H1 (cell line): ENCODE results near the gene DHDH.

ENCODE experiments used
- EZH2 ChIP-seq: fragments of 200-600 bp; sonication (generic); IDR thresholded peaks from 2 replicates; pipeline ENCODE4 v1.7.1; 2012; ENCODE audit warnings: low read depth, mild to moderate bottlenecking, moderate library complexity, low read length, inconsistent platforms; ENCODE audit not compliant: severe bottlenecking
- MAFK ChIP-seq: IDR thresholded peaks from 2 replicates; pipeline ENCODE4 v1.6.1; 2012; ENCODE audit warnings: low read depth, mild to moderate bottlenecking, improper control_type of control experiment, low read length
- PHF8 ChIP-seq: fragments of 200-600 bp; sonication (generic); conservative IDR thresholded peaks from 2 replicates; pipeline ENCODE4 v1.7.1; 2012; ENCODE audit warnings: low read depth, mild to moderate bottlenecking, inconsistent platforms, low read length, moderate library complexity
- POLR2AphosphoS5 ChIP-seq: IDR thresholded peaks from 2 replicates; pipeline ENCODE4 v1.6.1; 2011; ENCODE audit warnings: low read depth, low read length
- RAD21 ChIP-seq, 2 experiments: IDR thresholded peaks in 1 of 2; conservative IDR thresholded peaks in 1 of 2; 2 replicates each; pipeline ENCODE4 v1.6.1; 2011; ENCODE audit warnings: low read depth in 2 of 2, low read length in 2 of 2, improper control_type of control experiment in 1 of 2, inconsistent platforms in 1 of 2, mild to moderate bottlenecking in 1 of 2, moderate library complexity in 1 of 2
- SUZ12 ChIP-seq: fragments of 200-600 bp; sonication (generic); IDR thresholded peaks from 2 replicates; pipeline ENCODE4 v1.6.1; 2012; ENCODE audit warnings: mild to moderate bottlenecking, inconsistent platforms, low read length, moderate library complexity, mixed read lengths
- TEAD4 ChIP-seq: IDR thresholded peaks from 2 replicates; pipeline ENCODE4 v1.6.1; 2012; ENCODE audit warnings: low read depth, low read length, inconsistent platforms, mixed read lengths
- TF ChIP-seq, protein P1 (sequence below), 3 experiments: IDR thresholded peaks; 1 replicate in 2 of 3; 2 replicates in 1 of 3; pipeline versions ENCODE4 v1.5.1 to v1.6.1; 2011; ENCODE audit warnings: low read length in 3 of 3, mild to moderate bottlenecking in 3 of 3, inconsistent platforms in 2 of 3, low read depth in 1 of 3, moderate library complexity in 1 of 3; ENCODE audit not compliant: insufficient read depth in 1 of 3; ENCODE audit errors: control extremely low read depth in 1 of 3
- TF ChIP-seq, protein P2 (sequence below): IDR thresholded peaks from 2 replicates; pipeline ENCODE4 v1.6.1; 2011; ENCODE audit warnings: low read length, improper control_type of control experiment

DNA sequence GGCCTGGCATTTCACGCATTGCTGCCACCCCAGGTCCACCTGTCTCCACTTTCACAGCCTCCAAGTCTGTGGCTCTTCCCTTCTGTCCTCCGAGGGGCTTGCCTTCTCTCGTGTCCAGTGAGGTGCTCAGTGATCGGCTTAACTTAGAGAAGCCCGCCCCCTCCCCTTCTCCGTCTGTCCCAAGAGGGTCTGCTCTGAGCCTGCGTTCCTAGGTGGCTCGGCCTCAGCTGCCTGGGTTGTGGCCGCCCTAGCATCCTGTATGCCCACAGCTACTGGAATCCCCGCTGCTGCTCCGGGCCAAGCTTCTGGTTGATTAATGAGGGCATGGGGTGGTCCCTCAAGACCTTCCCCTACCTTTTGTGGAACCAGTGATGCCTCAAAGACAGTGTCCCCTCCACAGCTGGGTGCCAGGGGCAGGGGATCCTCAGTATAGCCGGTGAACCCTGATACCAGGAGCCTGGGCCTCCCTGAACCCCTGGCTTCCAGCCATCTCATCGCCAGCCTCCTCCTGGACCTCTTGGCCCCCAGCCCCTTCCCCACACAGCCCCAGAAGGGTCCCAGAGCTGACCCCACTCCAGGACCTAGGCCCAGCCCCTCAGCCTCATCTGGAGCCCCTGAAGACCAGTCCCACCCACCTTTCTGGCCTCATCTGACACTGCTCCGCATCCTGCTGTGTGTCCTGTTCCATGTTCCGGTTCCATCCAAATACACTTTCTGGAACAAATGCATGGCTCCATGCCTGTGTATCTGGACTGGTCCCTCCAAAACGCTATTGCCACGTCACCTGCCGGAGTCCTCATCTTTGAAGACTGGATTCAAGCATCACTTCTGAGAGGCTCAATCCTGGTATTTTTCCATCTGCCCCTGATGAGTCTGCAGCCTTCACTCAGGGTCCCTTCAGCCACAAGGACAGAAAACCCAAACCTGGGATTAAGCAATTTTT lies 10.7 kb upstream of the DHDH start:
- TF ChIP-seq SUZ12 (no peak), MAFK (no peak), EZH2 (no peak), PHF8 (no peak), TEAD4 (no peak), RAD21 (IDR thresholded peaks at IDR 0.05 in 1 of 2, conservative IDR thresholded peaks at IDR 0.05 in 1 of 2; ENCODE audit: low read depth in 2 of 2, low read length in 2 of 2) (no peak), POLR2AphosphoS5 (no peak)
- TF ChIP-seq, protein P1, sequence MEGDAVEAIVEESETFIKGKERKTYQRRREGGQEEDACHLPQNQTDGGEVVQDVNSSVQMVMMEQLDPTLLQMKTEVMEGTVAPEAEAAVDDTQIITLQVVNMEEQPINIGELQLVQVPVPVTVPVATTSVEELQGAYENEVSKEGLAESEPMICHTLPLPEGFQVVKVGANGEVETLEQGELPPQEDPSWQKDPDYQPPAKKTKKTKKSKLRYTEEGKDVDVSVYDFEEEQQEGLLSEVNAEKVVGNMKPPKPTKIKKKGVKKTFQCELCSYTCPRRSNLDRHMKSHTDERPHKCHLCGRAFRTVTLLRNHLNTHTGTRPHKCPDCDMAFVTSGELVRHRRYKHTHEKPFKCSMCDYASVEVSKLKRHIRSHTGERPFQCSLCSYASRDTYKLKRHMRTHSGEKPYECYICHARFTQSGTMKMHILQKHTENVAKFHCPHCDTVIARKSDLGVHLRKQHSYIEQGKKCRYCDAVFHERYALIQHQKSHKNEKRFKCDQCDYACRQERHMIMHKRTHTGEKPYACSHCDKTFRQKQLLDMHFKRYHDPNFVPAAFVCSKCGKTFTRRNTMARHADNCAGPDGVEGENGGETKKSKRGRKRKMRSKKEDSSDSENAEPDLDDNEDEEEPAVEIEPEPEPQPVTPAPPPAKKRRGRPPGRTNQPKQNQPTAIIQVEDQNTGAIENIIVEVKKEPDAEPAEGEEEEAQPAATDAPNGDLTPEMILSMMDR (IDR thresholded peaks at IDR 0.05; ENCODE audit: control extremely low read depth in 1 of 3, insufficient read depth in 1 of 3, low read depth in 1 of 3, low read length in 3 of 3) = no peak
- TF ChIP-seq, protein P2, sequence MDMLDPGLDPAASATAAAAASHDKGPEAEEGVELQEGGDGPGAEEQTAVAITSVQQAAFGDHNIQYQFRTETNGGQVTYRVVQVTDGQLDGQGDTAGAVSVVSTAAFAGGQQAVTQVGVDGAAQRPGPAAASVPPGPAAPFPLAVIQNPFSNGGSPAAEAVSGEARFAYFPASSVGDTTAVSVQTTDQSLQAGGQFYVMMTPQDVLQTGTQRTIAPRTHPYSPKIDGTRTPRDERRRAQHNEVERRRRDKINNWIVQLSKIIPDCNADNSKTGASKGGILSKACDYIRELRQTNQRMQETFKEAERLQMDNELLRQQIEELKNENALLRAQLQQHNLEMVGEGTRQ = no peak
